HCT116 (cell line): Measurements from ENCODE around the gene SYTL5. TPM values are rescaled to one million over a fixed set of nuclear protein-coding genes. Genes with fewer than 3 reads are reported as not detected.

ENCODE experiments used
- ATAC-seq: fragments of 200-7000 bp; cut with Tn5 transposase; 2 replicates; pipeline ENCODE4 v1.9.1; 2020; ENCODE audit warnings: mild to moderate bottlenecking, moderate library complexity
- BruUV-seq: library from RNA; stranded (reverse); fragments of 400-500 nt; replicated peaks from 2 replicates; lab custom pipeline; 2021; lab: Mats Ljungman, UMichigan
- CTCF ChIA-PET: fragments of 300-600 bp; sonication (Branson Sonifier 250); formaldehyde crosslinking; loops from one replicate; lab custom pipeline; 2021; ENCODE audit warnings: antibody characterized with exemption; lab: Charles Lee
- POLR2A ChIA-PET: fragments of 300-600, 350-600 bp; sonication (Branson Sonifier 250); formaldehyde crosslinking; loops from one replicate; lab custom pipeline; 2021; ENCODE audit warnings: antibody characterized with exemption; lab: Charles Lee
- RAD21 ChIA-PET, 2 experiments: fragments of 300-600 bp; sonication (Branson Sonifier 250); formaldehyde crosslinking; loops; one replicate each; lab custom pipeline; 2023; ENCODE audit warnings: low total read pairs in 2 of 2; ENCODE audit not compliant: uncharacterized antibody in 2 of 2, unreplicated experiment in 2 of 2, low non-redundant PET in 1 of 2; lab: Charles Lee
- DNase-seq: peaks from one replicate; pipeline ENCODE4 v3.0.0-alpha.2; 2010; ENCODE audit warnings: low read depth, low spot score
- H2AFZ ChIP-seq: fragments of 200-600 bp; shearing (Covaris generic), sonication (generic); 2 replicates; pipeline ENCODE4 v1.6.1; 2017; ENCODE audit warnings: low read depth, mixed run types, mixed read lengths, antibody characterized with exemption, low read length; ENCODE audit not compliant: poor library complexity, severe bottlenecking
- H3K27ac ChIP-seq: 2 replicates; pipeline ENCODE4 v1.5.1; 2012; ENCODE audit warnings: low read depth, low read length
- H3K27me3 ChIP-seq: fragments of 200-600 bp; sonication (generic); 2 replicates; pipeline ENCODE4 v1.6.1; 2016; ENCODE audit warnings: mixed run types, low read length, mixed read lengths; ENCODE audit not compliant: insufficient read depth
- H3K36me3 ChIP-seq, 2 experiments: fragments of 200-500 bp in 1 of 2; fragments of 200-600 bp in 1 of 2; sonication (Bioruptor generic) in 1 of 2; sonication (generic) in 1 of 2; 2 replicates each; pipeline versions ENCODE4 v1.5.1 to v1.6.1; 2014 to 2016; ENCODE audit warnings: low read length in 2 of 2, inconsistent platforms in 1 of 2, mixed read lengths in 1 of 2, mixed run types in 1 of 2; ENCODE audit not compliant: insufficient read depth in 2 of 2, control insufficient read depth in 1 of 2
- H3K4me1 ChIP-seq, 2 experiments: fragments of 200-600 bp in 1 of 2; sonication (generic) in 1 of 2; 2 replicates each; pipeline versions ENCODE4 v1.5.1 to v1.6.1; 2012 to 2017; ENCODE audit warnings: low read length in 2 of 2, inconsistent platforms in 1 of 2, mild to moderate bottlenecking in 1 of 2, mixed read lengths in 1 of 2, mixed run types in 1 of 2, moderate library complexity in 1 of 2; ENCODE audit not compliant: insufficient read depth in 2 of 2, control insufficient read depth in 1 of 2
- H3K4me2 ChIP-seq: fragments of 200-600 bp; sonication (generic); 2 replicates; pipeline ENCODE4 v1.6.1; 2017; ENCODE audit warnings: mixed run types, low read length, mixed read lengths
- H3K4me3 ChIP-seq, 2 experiments: fragments of 200-600 bp in 1 of 2; sonication (generic) in 1 of 2; replicated peaks in 1 of 2; 2 replicates each; pipeline ENCODE4 v1.5.1; 2011 to 2016; ENCODE audit warnings: low read length in 2 of 2, control low read depth in 1 of 2, low read depth in 1 of 2, mild to moderate bottlenecking in 1 of 2, mixed read lengths in 1 of 2, mixed run types in 1 of 2
- H3K79me2 ChIP-seq: fragments of 200-600 bp; sonication (generic); 2 replicates; pipeline ENCODE4 v1.6.1; 2017; ENCODE audit warnings: mild to moderate bottlenecking, mixed run types, low read length, moderate library complexity, mixed read lengths; ENCODE audit not compliant: insufficient read depth
- H3K9ac ChIP-seq: fragments of 200-600 bp; sonication (generic); 2 replicates; pipeline ENCODE4 v1.6.1; 2016; ENCODE audit warnings: low read length, mixed read lengths
- H3K9me2 ChIP-seq: fragments of 200-600 bp; sonication (generic), shearing (Covaris generic); 2 replicates; pipeline ENCODE4 v1.6.1; 2017; ENCODE audit warnings: mixed run types, mild to moderate bottlenecking, moderate library complexity; ENCODE audit not compliant: insufficient read depth
- H3K9me3 ChIP-seq, 2 experiments: fragments of 200-500 bp in 1 of 2; fragments of 200-600 bp in 1 of 2; sonication (Bioruptor generic) in 1 of 2; sonication (generic) in 1 of 2; 2 replicates each; pipeline ENCODE4 v1.6.1; 2014 to 2017; ENCODE audit warnings: low read length in 2 of 2, mixed read lengths in 2 of 2, inconsistent platforms in 1 of 2, low read depth in 1 of 2, mild to moderate bottlenecking in 1 of 2, mixed run types in 1 of 2, moderate library complexity in 1 of 2; ENCODE audit not compliant: control insufficient read depth in 1 of 2, insufficient read depth in 1 of 2
- H4K20me1 ChIP-seq: fragments of 200-600 bp; sonication (generic), shearing (Covaris generic); 2 replicates; pipeline ENCODE4 v1.6.1; 2017; ENCODE audit warnings: mixed run types, mild to moderate bottlenecking, moderate library complexity; ENCODE audit not compliant: insufficient read depth
- CBX3 ChIP-seq: IDR thresholded peaks from 2 replicates; pipeline ENCODE4 v1.6.1; 2012; ENCODE audit warnings: low read depth
- CEBPB ChIP-seq: IDR thresholded peaks from 2 replicates; pipeline ENCODE4 v1.6.1; 2012; ENCODE audit warnings: low read depth
- EGR1 ChIP-seq: IDR thresholded peaks from 2 replicates; pipeline ENCODE4 v1.6.1; 2012; ENCODE audit warnings: low read depth
- ELF1 ChIP-seq: IDR thresholded peaks from 2 replicates; pipeline ENCODE4 v1.6.1; 2012; ENCODE audit warnings: low read depth, borderline replicate concordance
- EZH2 ChIP-seq: fragments of 200-600 bp; sonication (generic); IDR thresholded peaks from 2 replicates; pipeline ENCODE4 v1.6.1; 2017; ENCODE audit warnings: antibody characterized with exemption, mixed run types
- EZH2phosphoT487 ChIP-seq: fragments of 200-600 bp; IDR thresholded peaks from 2 replicates; pipeline ENCODE4 v1.6.1; 2018; ENCODE audit warnings: antibody characterized with exemption, borderline replicate concordance
- FOSL1 ChIP-seq: IDR thresholded peaks from 2 replicates; pipeline ENCODE4 v1.6.1; 2012; ENCODE audit warnings: low read depth
- POLR2A ChIP-seq: IDR thresholded peaks from 2 replicates; pipeline ENCODE4 v1.7.0; 2011; ENCODE audit warnings: borderline replicate concordance; ENCODE audit not compliant: insufficient read depth, insufficient read length; ENCODE audit errors: extremely low read depth
- SIN3A ChIP-seq: IDR thresholded peaks from 2 replicates; pipeline ENCODE4 v1.6.1; 2012; ENCODE audit warnings: low read depth
- SRF ChIP-seq: IDR thresholded peaks from 2 replicates; pipeline ENCODE4 v1.6.1; 2012; ENCODE audit warnings: low read depth
- ZFX ChIP-seq: fragments of 450-650 bp; IDR thresholded peaks from 2 replicates; pipeline ENCODE4 v1.6.1; 2017
- ZNF274 ChIP-seq: fragments of 200-500 bp; sonication (Bioruptor generic); IDR thresholded peaks from 2 replicates; pipeline ENCODE4 v1.6.1; 2014; ENCODE audit warnings: mild to moderate bottlenecking, low read depth, low read length, inconsistent platforms
- intact Hi-C: fragments of 100-400 bp; cut with micrococcal nuclease; formaldehyde crosslinking; loops from 2 replicates; pipeline ENCODE4 v1.10.0; 2022
- total RNA-seq: library from RNA; stranded (reverse); gene quantifications from one replicate; pipeline ENCODE4 v1.2.1, GENCODE V29; 2021; ENCODE audit not compliant: unreplicated experiment
- TF ChIP-seq, protein P1 (sequence below), 3 experiments: fragments of 200-600 bp in 1 of 3; sonication (generic) in 1 of 3; IDR thresholded peaks in 2 of 3; conservative IDR thresholded peaks in 1 of 3; 2 replicates each; pipeline ENCODE4 v1.5.1; 2012 to 2017; ENCODE audit warnings: low read depth in 2 of 3, low read length in 2 of 3, antibody characterized with exemption in 1 of 3, borderline replicate concordance in 1 of 3, control low read depth in 1 of 3, mild to moderate bottlenecking in 1 of 3, mixed read lengths in 1 of 3, mixed run types in 1 of 3, moderate library complexity in 1 of 3; ENCODE audit not compliant: insufficient read depth in 1 of 3
- TF ChIP-seq, protein P2 (sequence below): IDR thresholded peaks from 2 replicates; pipeline ENCODE4 v1.6.1; 2011; ENCODE audit warnings: mild to moderate bottlenecking, low read length, moderate library complexity; ENCODE audit not compliant: insufficient replicate concordance; ENCODE audit errors: extremely low read depth

Gene SYTL5
- total RNA-seq, 1 experiment from 2014 or later: 0.20 TPM

DNA sequence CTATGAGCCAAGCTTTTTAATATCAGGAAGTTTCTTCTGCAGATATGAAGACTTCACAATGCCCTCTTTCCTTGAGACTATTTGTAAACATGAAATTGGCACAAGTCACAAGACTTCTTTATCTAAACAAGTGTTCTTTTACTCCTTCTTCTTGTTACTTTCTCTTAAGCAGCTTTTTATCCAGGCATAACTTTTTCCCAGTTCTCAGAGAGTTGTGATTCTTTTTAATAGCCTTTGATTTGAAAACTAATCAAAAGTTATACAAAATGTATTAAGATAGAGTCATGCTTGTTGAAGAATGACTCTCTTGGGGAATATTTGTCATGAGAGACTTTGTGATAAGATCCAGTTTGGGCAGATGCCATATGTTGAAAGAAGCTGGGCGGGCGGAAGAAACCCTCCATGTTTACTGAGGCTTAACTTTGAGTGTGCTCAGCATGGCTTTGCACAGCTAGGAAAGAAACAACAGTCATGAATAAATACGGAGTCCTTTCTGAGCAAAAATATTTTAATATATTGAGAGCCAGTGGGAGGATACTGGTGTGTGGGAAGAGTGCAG lies 39.3 kb downstream of the SYTL5 start:
- CTCF ChIA-PET: no interaction called here

DNA sequence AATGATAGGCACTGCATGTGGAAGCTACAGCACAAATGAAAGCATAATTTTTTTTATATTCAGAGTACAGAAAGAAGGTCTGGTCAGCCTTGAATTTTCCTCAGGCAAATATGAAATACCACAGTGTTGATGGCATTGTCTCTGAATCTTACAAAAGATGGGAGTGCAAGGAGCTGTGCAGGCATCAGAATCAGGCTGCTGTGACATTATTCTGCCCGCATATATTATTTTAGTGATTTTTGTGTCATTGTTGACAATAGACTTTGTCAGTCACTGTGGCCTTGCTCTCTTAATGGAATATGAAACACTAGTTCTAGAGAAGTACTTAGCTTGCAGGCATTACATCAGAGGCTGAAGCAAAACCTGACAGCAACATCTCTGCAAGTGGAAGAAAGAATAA lies 42.5 kb downstream of the SYTL5 start:
- DNase-seq: no peak
- no peak overlapping the region for H3K9ac ChIP-seq
- H3K9me2 ChIP-seq: no peaks in the 10 kb centered on the region
- no TSS peak for BruUV-seq
- no peaks in the 10 kb centered on the region for H3K9me3 ChIP-seq
- no peak overlapping the region for H2AFZ ChIP-seq
- no peak overlapping the region for H3K4me2 ChIP-seq
- no peak for ATAC-seq
- intact Hi-C loops: no loop called here
- H3K4me1 ChIP-seq: peaks cover 0 to 12% of the 10 kb centered on the region in 2 experiments; a peak in 2 of 4 replicates
- H3K27ac ChIP-seq: no peak overlapping the region
- H3K36me3 ChIP-seq: no peaks in the 10 kb centered on the region
- no peaks in the 10 kb centered on the region for H4K20me1 ChIP-seq
- POLR2A ChIA-PET: no interaction called here
- no peak overlapping the region for H3K4me3 ChIP-seq
- H3K27me3 ChIP-seq: no peaks in the 10 kb centered on the region
- RAD21 ChIA-PET: no interaction called here
- CTCF ChIA-PET: no interaction called here
- H3K79me2 ChIP-seq: no peaks in the 10 kb centered on the region
- TF ChIP-seq ZFX (no peak), CBX3 (no peak), FOSL1 (no peak), EGR1 (no peak), EZH2 (no peak), POLR2A (no peak), EZH2phosphoT487 (no peak), SRF (no peak), CEBPB (no peak), ZNF274 (no peak), SIN3A (no peak)
- TF ChIP-seq, protein P1, sequence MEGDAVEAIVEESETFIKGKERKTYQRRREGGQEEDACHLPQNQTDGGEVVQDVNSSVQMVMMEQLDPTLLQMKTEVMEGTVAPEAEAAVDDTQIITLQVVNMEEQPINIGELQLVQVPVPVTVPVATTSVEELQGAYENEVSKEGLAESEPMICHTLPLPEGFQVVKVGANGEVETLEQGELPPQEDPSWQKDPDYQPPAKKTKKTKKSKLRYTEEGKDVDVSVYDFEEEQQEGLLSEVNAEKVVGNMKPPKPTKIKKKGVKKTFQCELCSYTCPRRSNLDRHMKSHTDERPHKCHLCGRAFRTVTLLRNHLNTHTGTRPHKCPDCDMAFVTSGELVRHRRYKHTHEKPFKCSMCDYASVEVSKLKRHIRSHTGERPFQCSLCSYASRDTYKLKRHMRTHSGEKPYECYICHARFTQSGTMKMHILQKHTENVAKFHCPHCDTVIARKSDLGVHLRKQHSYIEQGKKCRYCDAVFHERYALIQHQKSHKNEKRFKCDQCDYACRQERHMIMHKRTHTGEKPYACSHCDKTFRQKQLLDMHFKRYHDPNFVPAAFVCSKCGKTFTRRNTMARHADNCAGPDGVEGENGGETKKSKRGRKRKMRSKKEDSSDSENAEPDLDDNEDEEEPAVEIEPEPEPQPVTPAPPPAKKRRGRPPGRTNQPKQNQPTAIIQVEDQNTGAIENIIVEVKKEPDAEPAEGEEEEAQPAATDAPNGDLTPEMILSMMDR (IDR thresholded peaks at IDR 0.05 in 2 of 3, conservative IDR thresholded peaks at IDR 0.05 in 1 of 3; ENCODE audit: borderline replicate concordance in 1 of 3, insufficient read depth in 1 of 3, low read depth in 2 of 3, low read length in 2 of 3): no peak

More for the DNA sequence above, 39.3 kb downstream of the SYTL5 start:
- H3K36me3 ChIP-seq: no peaks in the 10 kb centered on the region
- no peaks in the 10 kb centered on the region for H4K20me1 ChIP-seq
- H3K27ac ChIP-seq: no peak overlapping the region
- no peak overlapping the region for H3K9ac ChIP-seq
- H3K79me2 ChIP-seq: no peaks in the 10 kb centered on the region
- no peaks in the 10 kb centered on the region for H3K9me2 ChIP-seq
- TF ChIP-seq SIN3A (no peak), ELF1 (no peak), FOSL1 (no peak), ZNF274 (no peak), CBX3 (no peak)
- TF ChIP-seq, protein P2, sequence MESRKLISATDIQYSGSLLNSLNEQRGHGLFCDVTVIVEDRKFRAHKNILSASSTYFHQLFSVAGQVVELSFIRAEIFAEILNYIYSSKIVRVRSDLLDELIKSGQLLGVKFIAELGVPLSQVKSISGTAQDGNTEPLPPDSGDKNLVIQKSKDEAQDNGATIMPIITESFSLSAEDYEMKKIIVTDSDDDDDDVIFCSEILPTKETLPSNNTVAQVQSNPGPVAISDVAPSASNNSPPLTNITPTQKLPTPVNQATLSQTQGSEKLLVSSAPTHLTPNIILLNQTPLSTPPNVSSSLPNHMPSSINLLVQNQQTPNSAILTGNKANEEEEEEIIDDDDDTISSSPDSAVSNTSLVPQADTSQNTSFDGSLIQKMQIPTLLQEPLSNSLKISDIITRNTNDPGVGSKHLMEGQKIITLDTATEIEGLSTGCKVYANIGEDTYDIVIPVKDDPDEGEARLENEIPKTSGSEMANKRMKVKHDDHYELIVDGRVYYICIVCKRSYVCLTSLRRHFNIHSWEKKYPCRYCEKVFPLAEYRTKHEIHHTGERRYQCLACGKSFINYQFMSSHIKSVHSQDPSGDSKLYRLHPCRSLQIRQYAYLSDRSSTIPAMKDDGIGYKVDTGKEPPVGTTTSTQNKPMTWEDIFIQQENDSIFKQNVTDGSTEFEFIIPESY: no peak
- DNase-seq (no peak), ATAC-seq (no peak)
- ChIA-PET RAD21 (no interaction called here), POLR2A (no interaction called here)
- BruUV-seq: no TSS peak
- intact Hi-C loops: no loop called here
- H3K9me3 ChIP-seq: no peaks in the 10 kb centered on the region
- H2AFZ ChIP-seq: no peak overlapping the region
- no peak overlapping the region for H3K4me2 ChIP-seq
- H3K27me3 ChIP-seq: no peaks in the 10 kb centered on the region
- no peak overlapping the region for H3K4me3 ChIP-seq
- H3K4me1 ChIP-seq: no peaks in the 10 kb centered on the region
